ENCODE results near the gene XPO6. TPM values are rescaled to one million over a fixed set of nuclear protein-coding genes. Genes with fewer than 3 reads are reported as not detected.

XPO6 gene
- total RNA-seq, 2 experiments from 2014 or later = 201 to 214 TPM

DNA sequence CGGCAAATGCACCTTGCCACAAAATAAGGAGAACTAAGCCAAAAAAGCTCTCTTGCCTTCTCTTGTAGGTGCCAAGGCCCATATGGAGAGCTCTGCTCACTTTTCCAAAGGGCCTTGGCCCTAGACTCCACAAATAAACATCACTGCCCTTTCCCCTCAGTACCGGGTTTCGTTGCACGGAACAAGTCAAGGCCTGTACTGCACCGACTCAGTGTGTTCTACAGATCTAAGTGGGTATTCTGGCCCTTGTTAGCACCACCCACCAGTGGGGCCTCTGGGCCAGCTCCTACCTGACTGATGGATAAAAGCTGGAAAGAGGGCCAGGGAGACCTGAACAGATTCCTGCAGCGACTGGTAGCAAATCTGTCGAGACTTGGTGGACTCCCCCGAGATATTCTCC, 104.5 kb downstream of the XPO6 start:
- Mint-ChIP-seq H3K27ac (no peak overlapping the region), H3K36me3 (peaks cover 63% of the 10 kb centered on the region)
- intact Hi-C loops (cut with micrococcal nuclease) = no loop called here

DNA sequence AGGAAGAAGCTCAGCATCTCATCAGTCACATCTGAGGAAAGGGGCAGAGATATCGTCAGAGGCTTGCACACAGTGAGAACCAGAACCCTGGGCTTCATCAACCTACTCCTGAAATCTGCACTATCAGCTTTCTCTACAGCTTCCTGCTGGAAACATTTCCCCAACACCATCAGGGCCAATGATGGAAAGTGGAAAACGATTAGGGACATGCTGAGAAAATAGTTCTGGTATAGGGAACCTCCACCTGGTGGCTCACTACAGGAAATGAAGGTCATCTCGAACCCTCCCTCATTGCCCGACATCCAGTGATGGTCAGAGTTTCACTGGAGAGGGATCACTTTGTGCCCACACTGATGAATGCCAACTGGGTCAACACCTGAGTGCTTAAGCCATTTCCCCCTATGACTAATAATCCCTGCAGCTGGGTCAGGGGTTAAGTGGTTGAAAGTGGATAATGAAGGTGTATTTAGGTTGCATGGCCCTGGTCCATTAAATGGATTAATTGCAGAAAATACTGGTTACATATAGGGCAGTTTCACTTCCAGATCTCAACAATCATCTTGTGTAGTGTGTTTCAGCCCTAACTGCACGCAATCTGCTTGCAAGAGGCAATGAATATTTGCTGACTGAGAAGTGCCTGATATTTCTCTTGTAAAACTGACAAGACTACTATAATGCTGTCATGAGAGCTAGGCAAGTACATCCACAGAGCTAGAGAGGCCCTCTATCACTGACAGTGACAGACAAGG, 105.1 kb downstream of the XPO6 start:
- Mint-ChIP-seq H3K9me3 (no peaks in the 10 kb centered on the region), H3K4me3 (no peak overlapping the region), H3K27ac (no peak overlapping the region), H3K27me3 (no peaks in the 10 kb centered on the region), H3K36me3 (peaks cover 62% of the 10 kb centered on the region), H3K4me1 (ENCODE audit: low read depth) (peaks cover 4% of the 10 kb centered on the region)
- DNase-seq = no peak
- POLR2A ChIA-PET = no interaction called here
- intact Hi-C loops (cut with micrococcal nuclease) = no loop called here
- CTCF ChIA-PET = no interaction called here

More for the DNA sequence above, 104.5 kb downstream of the XPO6 start:
- no peak for DNase-seq
- Mint-ChIP-seq H3K4me1 (ENCODE audit: low read depth) (peaks cover 4% of the 10 kb centered on the region), H3K9me3 (no peaks in the 10 kb centered on the region), H3K4me3 (no peak overlapping the region), H3K27me3 (no peaks in the 10 kb centered on the region)
- POLR2A ChIA-PET = no interaction called here
- CTCF ChIA-PET = no interaction called here

DNA sequence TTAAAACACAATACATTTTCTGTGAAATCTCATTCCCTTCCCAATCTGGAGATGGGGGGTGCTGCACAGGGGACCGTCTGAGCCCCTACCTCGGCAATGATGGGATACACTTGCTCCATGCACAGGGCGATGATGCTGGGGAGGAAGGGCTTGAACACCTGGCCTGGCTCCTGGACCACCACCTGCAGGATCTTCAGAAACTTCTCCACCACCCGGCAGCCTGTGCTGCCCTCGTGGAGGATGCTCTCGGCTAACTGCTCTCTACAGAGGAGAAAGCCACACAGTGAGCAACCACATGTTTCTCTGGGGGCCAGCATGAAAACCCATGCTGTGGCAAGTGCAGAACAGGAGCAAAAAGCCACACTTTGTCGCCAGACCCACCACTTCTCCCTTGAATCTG, 105.8 kb downstream of the XPO6 start:
- no peaks in the 10 kb centered on the region for H3K9me3 Mint-ChIP-seq
- CTCF ChIA-PET = no interaction called here
- H3K27ac Mint-ChIP-seq = no peak overlapping the region
- peaks cover 4% of the 10 kb centered on the region for H3K4me1 Mint-ChIP-seq (ENCODE audit: low read depth)
- intact Hi-C loops (cut with micrococcal nuclease) = no loop called here
- no peak overlapping the region for H3K4me3 Mint-ChIP-seq
- H3K27me3 Mint-ChIP-seq = no peaks in the 10 kb centered on the region
- DNase-seq = no peak
- POLR2A ChIA-PET = no interaction called here
- peaks cover 59% of the 10 kb centered on the region for H3K36me3 Mint-ChIP-seq

DNA sequence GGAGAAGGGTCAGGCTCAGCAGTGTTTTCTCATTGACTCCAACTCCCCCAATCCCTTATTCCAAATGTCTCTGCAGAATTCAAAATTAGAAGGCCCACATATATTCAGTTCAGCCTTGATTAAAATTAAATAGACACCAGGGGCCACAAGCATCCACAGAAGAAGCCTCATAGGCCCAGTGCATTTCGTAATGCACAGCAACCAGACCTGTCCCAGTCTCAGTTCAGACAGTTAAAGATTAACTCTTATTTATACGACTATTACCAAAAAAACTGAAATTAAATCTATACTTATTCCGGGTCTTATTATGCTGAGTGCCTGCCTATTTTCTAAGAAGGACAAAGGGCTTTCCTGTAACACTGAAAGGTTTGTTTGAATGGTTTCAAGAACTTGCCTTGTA, 106.5 kb downstream of the XPO6 start:
- Mint-ChIP-seq H3K36me3 (peaks cover 60% of the 10 kb centered on the region), H3K27me3 (no peaks in the 10 kb centered on the region), H3K4me3 (no peak overlapping the region), H3K9me3 (no peaks in the 10 kb centered on the region), H3K4me1 (ENCODE audit: low read depth) (peaks cover 1% of the 10 kb centered on the region), H3K27ac (no peak overlapping the region)
- POLR2A ChIA-PET = no interaction called here
- intact Hi-C loops (cut with micrococcal nuclease) = no loop called here
- CTCF ChIA-PET = no interaction called here
- DNase-seq = no peak

DNA sequence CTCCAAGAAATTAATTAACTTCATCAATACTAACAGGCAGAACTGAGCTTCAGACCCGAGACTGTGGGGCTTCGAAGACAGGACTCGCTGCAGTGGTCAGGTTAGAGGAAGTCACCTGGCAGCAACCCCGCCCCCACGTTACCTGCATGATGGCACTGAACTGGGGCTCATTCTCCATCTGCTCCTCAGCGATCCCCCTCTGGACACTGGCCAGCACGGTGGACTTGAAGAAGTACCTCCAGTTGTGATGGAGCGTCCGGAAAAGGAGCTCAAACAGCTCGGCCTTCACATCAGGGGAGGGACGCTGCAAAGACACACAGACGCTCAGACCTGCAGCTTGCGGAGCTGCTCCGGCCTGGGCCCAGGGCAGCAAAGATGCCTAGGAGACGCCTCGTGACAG, 107.4 kb downstream of the XPO6 start:
- intact Hi-C loops (cut with micrococcal nuclease) = no loop called here
- no peak overlapping the region for H3K4me3 Mint-ChIP-seq
- no peaks in the 10 kb centered on the region for H3K27me3 Mint-ChIP-seq
- ChIA-PET POLR2A (no interaction called here), CTCF (interaction anchor here (0.5 to 1.4 kb wide), 2 partner anchors 34 to 67 kb away, joined by 3 to 4 read pairs; no protein-coding TSS in a partner anchor)
- H3K27ac Mint-ChIP-seq = no peak overlapping the region
- H3K36me3 Mint-ChIP-seq = peaks cover 61% of the 10 kb centered on the region
- H3K9me3 Mint-ChIP-seq = no peaks in the 10 kb centered on the region
- H3K4me1 Mint-ChIP-seq (ENCODE audit: low read depth) = no peaks in the 10 kb centered on the region
- DNase-seq = no peak

DNA sequence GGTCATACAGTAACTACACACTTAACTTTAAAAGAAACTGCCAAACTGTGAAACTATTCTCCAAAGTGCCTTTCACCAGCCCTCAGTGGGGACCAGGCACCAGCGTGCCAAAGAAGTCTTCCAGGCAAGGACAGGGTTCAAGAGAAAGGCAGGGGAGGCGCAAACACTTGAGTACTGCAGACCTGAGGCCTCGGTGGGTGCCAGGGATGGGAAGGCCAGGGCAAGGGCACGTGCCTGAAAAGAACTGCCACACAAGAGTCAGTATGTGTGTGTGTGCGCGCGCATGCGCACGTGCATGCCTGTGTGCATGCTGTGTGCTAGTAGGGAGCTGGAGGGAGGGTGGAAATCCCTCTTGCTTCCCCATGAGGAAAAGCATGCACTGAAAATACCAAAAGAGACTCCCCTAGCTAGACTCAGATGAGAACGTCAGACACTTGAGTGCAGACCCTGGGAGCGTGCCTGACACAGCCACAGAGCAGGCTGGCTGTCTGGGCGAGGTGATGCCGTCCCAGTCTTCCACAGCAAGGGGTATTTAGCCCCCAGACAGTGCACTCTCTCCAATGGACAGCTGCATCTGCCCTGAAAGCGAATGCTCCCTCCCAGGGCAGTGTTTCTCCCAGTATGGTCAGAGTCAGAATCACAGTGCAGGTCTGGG, 108.1 kb downstream of the XPO6 start:
- Mint-ChIP-seq H3K27ac (no peak overlapping the region), H3K4me1 (ENCODE audit: low read depth) (no peaks in the 10 kb centered on the region), H3K4me3 (no peak overlapping the region), H3K9me3 (no peaks in the 10 kb centered on the region), H3K36me3 (peaks cover 63% of the 10 kb centered on the region), H3K27me3 (no peaks in the 10 kb centered on the region)
- intact Hi-C loops (cut with micrococcal nuclease) = no loop called here
- POLR2A ChIA-PET = no interaction called here
- DNase-seq = no peak
- CTCF ChIA-PET = interaction anchor here (1.4 kb wide), 1 partner anchor 33 kb away, joined by 4 read pairs; no protein-coding TSS in a partner anchor

DNA sequence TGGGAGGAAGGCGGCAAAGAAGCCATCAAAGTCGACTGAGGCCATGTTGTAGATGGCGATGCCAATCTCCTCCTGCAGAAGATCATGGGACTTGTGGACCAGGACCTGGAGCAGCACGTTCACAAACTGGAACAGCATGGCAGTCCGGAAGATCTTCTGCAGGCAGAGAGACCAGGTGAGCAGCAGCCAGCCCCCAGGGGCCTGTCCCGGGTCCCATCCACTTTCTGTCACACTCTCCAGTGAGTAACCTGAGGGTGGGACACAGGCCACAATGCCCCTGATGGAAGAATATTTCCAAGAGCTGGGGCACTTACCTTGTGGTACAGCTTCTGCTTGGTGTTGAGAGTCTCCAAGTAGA, 110.3 kb downstream of the XPO6 start:
- ChIA-PET CTCF (interaction anchor here (1.2 kb wide), 1 partner anchor 116 kb away, joined by 5 read pairs; no protein-coding TSS in a partner anchor), POLR2A (interaction anchor here (1.5 kb wide), 1 partner anchor 11 kb away, joined by 3 read pairs; no protein-coding TSS in a partner anchor)
- intact Hi-C loops (cut with micrococcal nuclease) = no loop called here
- H3K4me3 Mint-ChIP-seq = no peak overlapping the region
- no peak for DNase-seq
- H3K27me3 Mint-ChIP-seq = no peaks in the 10 kb centered on the region
- H3K36me3 Mint-ChIP-seq = peaks cover 70% of the 10 kb centered on the region
- H3K9me3 Mint-ChIP-seq = no peaks in the 10 kb centered on the region
- H3K27ac Mint-ChIP-seq = no peak overlapping the region
- no peaks in the 10 kb centered on the region for H3K4me1 Mint-ChIP-seq (ENCODE audit: low read depth)

DNA sequence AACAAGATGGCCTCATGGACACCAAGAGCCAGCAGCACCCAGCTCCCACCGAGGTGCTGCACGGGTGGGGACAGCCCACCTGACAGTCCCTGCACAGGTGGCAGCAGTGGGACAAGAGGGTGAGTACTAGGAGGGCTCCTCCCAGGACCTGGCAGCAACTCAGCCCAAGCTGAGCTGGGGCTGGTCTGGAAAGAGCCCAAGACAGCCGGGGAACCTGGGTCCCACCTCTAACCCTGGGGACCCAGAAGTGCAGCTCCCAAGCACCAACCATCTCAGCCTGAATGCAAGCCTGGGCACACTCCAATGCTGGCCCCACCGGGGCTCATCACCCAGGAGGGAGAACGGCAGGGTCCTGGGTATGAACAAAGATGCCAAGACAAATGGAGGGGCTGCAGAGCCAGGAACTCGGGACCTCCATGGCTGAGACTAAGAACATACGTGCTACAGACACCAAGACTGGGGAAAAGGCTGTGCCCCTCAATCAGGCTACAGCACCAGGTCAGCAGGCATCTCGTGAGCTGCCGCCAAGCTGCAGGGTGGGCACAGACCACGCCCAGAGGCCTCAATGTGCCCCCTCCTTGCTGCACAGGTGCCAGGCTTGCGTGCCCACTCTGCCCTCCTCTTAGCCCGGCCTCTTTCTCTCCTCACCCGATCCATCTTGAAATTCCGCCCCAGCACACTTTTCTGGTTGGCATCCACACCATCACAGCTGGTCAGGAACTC, 110.8 kb downstream of the XPO6 start:
- Mint-ChIP-seq H3K27me3 (no peaks in the 10 kb centered on the region), H3K4me3 (no peak overlapping the region), H3K4me1 (ENCODE audit: low read depth) (no peaks in the 10 kb centered on the region), H3K27ac (no peak overlapping the region), H3K9me3 (no peaks in the 10 kb centered on the region), H3K36me3 (peaks cover 66% of the 10 kb centered on the region)
- CTCF ChIA-PET = interaction anchor here (1.1 to 1.2 kb wide), 2 partner anchors 117 kb away, joined by 3 to 5 read pairs; no protein-coding TSS in a partner anchor
- DNase-seq = no peak
- intact Hi-C loops (cut with micrococcal nuclease) = no loop called here
- POLR2A ChIA-PET = interaction anchor here (1.5 kb wide), 1 partner anchor 12 kb away, joined by 3 read pairs; no protein-coding TSS in a partner anchor

DNA sequence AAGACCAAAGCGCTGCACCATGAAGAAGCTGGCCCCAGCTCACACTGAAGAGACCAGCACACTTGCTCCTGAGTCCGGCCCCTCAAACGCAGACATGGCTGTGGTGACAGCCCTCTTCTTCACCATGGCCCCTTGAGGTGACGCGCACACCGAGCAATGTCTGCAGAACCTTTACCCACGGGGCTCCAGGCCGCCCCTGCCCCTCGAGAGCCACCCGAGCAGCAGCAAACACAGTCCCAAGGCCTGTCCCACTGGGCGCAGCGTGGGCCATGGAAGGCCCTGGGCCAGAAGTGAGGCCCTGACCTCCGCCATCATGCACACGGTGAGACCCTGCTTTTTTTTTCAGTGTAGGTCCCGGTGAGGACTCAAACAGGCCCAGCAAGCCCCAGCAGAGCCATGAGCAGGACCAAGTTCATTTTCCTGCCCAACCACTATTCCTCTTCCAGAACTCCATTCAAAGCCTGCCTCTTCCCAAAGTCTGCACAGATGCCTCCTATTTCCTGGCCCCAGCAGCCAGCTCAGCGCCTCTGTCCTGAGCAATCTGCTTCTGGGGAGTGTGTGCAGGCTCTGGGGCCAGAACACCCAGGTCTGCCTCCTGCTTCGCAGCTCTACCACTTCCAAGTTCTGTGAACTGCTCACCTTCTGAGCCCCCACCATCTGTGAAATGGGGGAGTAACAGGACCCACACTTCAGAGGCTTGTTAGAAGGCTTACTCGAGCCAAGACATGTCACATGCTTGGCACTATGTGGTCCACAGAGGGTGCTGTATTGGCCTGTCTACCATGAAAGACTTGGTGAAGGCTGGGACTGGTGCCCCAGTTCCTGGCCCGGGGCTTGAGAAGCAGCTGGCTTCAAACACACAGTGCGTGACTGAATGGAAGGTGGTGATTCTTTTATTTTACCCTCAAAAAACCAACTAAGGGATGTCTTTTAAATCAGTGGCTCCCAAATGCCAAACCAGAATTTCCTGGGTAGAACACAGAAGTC, 112.5 kb downstream of the XPO6 start:
- H3K27me3 Mint-ChIP-seq = no peaks in the 10 kb centered on the region
- H3K4me3 Mint-ChIP-seq = no peak overlapping the region
- no peaks in the 10 kb centered on the region for H3K9me3 Mint-ChIP-seq
- H3K4me1 Mint-ChIP-seq (ENCODE audit: low read depth) = no peaks in the 10 kb centered on the region
- POLR2A ChIA-PET = no interaction called here
- intact Hi-C loops (cut with micrococcal nuclease) = no loop called here
- H3K36me3 Mint-ChIP-seq = peaks cover 53% of the 10 kb centered on the region
- DNase-seq = no peak
- no peak overlapping the region for H3K27ac Mint-ChIP-seq
- CTCF ChIA-PET = interaction anchor here (0.6 to 1.1 kb wide), 2 partner anchors 41 to 118 kb away, joined by 3 read pairs; no protein-coding TSS in a partner anchor

DNA sequence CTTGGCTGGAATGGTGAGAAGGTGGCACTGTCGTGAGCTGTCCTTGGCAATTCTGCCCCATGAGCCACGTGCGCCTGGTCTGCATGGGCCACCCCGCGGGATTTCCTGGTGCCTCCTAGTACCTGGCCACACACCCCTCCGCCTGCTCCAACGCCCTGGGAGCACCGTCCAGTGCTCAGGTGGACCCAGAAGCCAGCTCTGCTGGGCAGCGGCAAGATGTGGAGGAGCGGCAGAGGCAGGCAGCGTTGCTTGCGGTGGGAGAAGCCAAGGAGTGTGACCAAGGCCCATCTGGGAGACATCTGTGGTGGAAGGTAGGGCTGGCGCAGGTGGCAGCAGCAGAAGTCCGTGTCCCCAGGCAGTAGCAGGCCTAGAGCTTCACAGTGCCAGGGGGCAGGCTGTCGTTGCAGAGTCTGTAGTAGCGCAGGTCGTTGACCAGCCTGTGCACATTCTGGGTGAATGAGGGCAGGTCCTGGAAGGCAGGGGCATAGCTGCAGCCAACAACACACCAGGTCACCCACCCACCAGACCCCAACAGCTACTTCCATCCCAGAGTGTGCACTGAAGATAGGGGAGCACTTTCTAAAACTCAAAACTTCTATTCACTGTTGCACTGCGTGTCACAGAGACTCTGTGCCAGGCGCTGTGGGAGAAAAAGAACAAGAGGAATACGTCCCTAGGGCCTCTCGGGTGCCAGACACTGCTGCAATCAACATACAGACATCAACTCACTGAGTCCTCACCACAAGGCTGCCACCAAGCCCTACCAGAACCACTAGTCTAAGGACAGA, 113.4 kb downstream of the XPO6 start:
- ChIA-PET POLR2A (no interaction called here), CTCF (interaction anchor here (0.6 kb wide), 1 partner anchor 42 kb away, joined by 3 read pairs; no protein-coding TSS in a partner anchor)
- intact Hi-C loops (cut with micrococcal nuclease) = no loop called here
- Mint-ChIP-seq H3K4me3 (no peak overlapping the region), H3K27me3 (no peaks in the 10 kb centered on the region), H3K9me3 (no peaks in the 10 kb centered on the region), H3K4me1 (ENCODE audit: low read depth) (no peaks in the 10 kb centered on the region), H3K36me3 (peaks cover 44% of the 10 kb centered on the region), H3K27ac (no peak overlapping the region)
- DNase-seq = no peak
